OCI-M1 (cell line): Measurements from ENCODE around the gene PIP.
"Not testable (repeated sequence)": the region's sequence is repeated elsewhere in the genome, so short reads cannot be mapped to it uniquely, and the experiment has no call there.

ENCODE experiments used
- DNase-seq: peaks from one replicate; lab custom pipeline; 2025; lab: John Stamatoyannopoulos, UW

PIP gene, protein sequence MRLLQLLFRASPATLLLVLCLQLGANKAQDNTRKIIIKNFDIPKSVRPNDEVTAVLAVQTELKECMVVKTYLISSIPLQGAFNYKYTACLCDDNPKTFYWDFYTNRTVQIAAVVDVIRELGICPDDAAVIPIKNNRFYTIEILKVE

DNA sequence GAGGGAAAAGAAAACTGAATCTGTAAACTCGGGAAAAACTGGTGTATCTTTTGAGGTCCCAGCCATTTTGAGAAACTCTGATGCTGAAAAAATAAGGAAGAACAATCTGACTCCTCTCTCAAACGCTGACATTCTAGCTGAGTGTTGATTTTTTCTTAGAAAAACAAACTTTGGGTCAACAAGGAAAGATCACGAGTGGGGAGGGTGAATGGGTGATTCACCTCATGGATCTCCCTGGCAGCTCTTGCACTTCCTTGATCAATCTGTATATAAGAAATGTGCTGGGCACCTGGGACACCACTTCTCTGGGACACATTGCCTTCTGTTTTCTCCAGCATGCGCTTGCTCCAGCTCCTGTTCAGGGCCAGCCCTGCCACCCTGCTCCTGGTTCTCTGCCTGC is at the start of gene PIP:
Gene PIP, plus strand, starts transcription at position 297 of the 400 bp plus-strand sequence. Its CDS starts 40 bp downstream, at position 337.
- DNase-seq: no peak

DNA sequence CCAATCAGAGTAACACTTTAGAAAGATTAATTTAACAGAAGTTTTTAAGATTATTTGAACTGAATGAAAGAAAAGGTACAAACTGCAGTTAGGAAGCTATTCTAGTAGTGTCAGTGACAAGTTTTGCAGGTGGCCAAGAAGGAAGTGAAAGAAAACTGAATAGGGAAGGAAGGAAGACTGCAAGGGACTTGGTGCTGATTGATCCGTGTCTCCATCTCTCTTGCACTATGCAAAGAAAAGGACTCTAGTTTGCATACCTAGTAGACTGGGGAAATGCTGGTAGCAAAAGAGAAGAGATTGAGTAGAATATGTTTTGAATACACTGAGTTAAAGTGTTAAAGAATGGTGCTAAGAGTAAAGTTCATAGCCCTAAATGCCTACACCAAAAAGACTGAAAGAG is 46.8 kb upstream of the PIP start:
- no peak for DNase-seq

DNA sequence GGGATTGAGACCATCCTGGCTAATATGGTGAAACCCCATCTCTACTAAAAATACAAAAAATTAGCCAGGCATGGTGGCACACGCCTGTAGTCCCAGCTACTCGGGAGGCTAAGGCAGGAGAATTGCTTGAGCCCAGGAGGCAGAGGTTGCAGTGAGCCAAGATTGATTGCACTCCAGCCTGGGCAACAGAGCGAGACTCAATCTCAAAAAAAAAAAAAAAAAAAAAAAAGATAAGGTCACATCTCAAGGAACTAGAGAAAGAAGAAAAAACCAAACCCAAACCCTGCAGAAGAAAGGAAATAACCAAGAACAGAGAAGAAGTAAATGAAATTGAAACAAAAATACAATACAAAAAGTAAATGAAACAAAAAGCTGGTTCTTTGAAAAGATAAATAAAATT is 46.3 kb upstream of the PIP start:
- not testable (repeated sequence) for DNase-seq

DNA sequence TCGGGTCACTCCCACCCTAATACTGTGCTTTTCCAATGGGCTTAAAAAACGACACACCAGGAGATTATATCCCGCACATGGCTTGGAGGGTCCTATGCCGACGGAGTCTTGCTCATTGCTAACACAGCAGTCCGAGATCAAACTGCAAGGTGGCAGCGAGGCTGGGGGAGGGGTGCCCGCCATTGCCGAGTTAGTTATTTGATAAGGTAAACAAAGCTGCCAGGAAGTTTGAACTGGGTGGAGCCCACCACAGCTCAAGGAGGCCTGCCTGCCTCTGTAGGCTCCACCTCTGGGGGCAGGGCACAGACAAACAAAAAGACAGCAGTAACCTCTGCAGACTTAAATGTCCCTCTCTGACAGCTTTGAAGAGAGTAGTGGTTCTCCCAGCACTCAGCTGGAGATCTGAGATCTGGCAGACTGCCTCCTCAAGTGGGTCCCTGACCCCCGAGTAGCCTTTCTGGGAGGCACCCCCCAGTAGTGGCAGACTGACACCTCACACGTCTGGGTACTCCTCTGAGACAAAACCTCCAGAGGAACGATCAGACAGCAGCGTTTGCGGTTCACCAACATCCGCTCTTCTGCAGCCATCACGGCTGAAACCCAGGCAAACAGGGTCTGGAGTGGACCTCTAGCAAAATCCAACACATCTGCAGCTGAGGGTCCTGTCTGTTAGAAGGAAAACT is 43.2 kb upstream of the PIP start:
- not testable (repeated sequence) for DNase-seq

DNA sequence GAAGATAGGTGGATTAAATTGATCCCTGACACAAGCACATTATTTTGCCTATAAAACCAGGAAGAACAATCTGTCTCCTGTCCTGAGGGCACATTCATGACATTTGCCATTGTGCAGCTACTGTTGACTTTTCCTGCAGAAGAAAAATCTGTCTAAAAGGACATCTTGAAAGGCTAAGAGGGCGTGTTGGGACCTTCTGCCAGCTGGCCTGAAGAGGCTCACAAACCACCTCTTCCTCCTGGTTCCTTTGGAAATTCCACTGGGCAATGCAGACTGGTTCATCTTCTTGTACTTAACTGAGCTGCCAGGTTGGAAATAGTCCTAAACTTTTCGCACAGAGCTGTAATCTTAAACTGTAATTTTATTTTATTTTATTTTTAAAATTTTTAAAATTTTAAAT is 35.7 kb upstream of the PIP start:
- DNase-seq: no peak

DNA sequence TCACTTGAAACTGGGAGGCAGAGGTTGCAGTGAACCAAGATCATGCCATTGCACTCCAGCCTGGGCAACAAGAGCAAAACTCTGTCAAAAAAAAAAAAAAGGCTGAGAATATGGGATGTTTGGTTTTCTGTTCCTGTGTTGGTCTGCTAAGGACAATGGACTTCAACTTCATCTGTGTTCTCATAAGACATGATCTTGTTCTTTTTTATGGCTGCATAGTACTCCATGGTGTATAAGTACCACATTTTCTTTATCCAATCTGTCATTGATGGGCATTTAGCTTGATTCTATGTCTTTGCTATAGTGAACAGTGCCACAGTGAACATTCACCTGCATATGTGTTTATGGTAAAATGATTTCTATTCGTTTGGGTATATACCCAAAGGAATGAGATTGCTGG is 32.3 kb upstream of the PIP start:
- not testable (repeated sequence) for DNase-seq

DNA sequence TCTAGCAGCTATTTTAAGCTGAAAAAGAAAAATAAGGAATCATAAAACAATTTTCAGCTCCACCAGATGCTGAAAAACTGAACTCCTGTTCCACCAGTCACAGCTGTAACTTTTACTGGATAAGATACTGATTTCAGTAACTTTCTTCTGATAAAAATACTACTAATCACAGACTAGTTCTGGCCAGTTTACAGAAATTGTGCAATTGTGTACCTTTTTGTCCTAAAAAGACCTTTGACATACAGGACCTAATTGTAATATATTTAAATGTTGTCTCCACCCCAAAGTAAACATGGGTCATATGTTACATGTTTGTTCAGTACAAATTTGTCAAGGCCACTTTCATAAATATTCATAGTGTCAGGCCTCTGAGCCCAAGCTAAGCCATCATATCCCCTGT is 27.1 kb upstream of the PIP start:
- no peak for DNase-seq

DNA sequence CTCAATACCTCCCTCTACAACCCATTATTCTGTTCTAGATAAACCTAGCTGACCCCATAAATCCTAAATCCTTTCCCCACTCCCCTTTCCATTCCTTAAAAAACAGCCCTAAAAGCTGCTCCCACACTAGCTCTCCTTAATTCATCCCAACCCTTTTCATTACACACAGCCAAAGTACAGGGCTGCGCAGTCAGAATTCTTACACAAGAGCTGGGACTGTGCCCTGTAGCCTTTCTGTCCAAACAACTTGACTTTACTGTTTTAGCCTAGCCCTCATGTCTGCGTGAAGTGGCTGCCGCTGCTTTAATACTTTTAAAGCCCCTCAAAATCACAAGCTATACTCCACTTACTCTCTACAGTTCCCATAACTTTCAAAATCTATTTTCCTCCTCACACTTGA is 23.9 kb upstream of the PIP start:
- not testable (repeated sequence) for DNase-seq

DNA sequence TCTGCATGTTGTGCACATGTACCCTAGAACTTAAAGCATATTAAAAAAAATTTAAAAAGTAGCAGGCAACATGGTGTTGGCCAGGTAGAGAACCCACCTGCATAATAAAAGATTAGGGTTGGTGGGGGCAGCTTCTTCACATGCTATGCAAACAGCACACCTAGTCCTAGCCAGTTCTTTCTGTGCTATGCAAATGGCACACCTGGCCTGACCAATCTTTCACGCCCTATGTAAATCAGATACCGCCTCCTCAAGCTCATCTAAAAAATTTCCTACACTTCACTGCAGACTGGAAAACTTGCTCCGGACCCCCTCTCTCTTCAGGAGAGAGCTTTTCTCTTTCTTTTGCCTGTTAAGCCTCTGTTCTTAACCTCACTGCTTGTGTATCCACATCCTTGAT is 14.5 kb upstream of the PIP start:
- DNase-seq: no peak

DNA sequence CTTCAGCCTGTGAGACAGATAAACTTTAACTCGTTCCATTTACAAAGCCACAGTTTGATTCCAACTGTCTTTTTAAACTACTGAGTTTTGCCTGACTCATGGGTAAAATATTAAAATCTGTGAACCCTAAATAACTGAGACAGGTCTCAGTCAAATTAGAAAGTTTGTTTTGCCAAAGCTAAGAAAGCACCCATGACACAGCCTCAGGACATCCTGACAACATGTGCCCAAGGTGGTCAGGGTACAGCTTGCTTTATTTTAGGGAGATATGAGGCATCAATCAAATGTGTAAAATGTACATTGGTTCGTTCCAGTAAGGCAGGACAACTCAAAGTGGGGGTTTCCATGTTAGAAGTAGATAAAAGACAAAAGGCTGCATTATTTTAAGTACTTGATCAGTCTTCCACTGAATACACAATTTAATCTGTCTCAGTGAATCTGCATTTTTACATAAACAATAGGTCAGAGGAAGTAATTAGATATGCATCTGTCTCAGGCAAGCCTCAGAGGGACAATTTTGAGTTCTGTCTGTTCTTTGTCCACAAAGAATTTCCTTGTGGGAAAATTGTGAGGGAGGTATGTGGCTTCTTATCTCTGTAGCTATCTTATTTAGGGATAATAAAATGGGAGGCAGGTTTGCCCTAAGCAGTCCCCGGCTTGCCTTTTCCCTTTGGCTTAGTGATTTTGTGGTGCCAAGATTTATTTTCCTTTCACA is 11.0 kb upstream of the PIP start:
- no peak for DNase-seq

DNA sequence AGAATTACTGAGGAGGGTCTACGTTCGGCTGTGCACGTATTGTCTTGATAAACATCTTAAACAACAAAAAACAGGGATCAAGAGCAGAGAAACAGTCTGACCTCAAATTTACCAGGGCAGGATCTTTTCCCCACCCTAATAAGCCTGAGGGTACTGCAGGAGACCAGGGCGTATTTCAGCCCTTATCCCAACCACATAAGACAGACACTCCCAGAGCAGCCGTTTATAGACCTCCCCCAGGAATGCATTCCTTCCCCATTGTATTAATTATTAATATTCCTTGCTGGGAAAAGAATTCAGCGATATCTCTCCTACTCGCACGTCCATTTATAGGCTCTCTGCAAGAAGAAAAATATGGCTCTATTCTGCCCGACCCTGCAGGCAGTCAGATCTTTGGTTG is 8.6 kb upstream of the PIP start:
- DNase-seq: not testable (repeated sequence)

DNA sequence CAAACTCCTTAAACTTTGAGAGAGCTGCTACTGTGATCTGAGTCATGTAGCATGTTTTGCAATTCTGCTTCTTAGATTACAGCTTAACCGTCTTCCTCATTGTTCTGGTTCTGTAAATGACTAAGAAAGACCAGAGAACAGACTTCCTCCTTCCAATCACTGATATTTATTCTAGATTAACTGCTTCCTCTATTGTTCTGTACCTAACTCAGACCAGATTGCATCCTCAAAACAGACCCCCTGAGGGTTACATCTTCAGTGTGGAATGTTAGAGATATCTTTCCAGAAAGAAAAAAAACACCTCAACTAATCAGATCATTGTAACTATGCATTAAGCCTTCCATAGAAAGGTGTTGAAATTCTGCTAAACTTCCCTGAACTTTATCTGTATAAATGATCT is 5.7 kb upstream of the PIP start:
- DNase-seq: peak; percentile 26

DNA sequence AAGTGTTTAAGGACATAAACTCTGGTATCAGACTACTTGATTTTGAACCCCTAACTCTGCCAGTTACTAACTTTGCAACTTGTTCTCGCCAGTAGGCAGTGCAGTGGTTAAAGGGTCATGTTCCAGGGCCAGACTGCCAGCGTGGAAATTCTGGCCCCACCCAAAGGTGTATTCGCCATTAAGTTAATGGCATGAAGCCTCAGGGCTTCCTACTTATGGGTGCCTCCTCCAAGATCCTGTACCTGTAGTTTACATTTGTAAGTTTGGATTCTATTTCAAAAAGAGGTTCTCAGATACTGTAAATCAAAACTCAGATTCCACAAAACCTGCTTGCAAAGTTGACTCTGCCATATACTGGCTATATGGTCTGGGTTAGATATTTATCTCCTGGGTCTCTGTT is 2.8 kb upstream of the PIP start:
- no peak for DNase-seq

DNA sequence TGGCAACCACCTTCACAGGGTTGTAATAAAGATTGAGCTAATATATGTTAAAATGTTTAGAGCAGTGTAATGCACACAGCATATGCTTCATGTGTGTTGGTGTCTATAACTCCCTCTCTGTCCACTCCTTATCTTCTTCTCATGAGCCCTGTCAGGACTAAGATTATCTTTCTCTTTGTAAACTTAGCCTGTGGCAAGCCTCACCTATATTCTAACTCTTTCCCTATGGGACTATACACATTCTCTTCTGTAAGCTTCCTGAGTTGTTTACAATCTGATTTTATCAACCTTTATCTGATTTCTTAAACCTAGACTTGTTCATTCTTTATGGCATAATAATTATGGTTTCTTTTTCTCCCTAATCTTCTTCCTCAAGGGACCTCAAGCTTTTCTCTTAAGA is 2.4 kb upstream of the PIP start:
- DNase-seq: no peak

DNA sequence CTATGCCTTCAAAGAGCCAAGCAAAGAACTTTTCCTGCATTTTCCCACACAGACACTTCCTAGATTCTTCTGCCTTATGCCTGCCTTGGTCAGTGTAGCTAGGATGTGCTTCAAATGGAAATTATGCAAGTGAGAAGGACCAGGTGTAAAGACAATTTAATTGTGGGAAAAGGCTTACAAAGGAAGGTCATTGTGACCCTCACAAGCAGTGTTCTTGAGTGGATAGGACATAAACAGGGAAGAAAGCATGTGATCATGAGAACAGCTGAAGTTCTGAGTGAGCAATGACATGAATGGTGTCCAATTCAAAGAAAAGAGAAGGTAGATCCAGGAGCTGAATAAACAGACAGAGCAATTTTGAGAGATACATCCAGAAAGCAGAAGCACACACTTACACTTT is 1.3 kb upstream of the PIP start:
- DNase-seq: no peak

DNA sequence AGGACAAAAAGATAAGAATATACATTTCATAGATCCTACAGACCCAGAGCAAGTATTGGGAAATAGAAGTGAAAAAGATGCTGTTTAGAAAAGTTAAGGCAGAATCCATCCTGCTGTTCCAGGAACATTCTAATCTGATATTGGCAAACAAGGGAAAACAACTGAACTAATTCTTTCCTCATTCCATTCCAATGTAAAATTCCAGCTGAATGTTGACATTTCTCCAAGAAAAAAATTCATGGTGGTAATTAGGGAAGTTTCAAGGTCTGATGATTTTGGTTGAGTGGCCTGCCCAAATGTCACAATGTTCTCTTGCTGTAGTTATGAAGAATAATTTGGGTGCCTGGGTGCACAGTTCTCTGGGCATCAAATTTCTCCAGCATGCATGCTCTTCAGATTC is 15.2 kb downstream of the PIP start:
- DNase-seq: no peak

DNA sequence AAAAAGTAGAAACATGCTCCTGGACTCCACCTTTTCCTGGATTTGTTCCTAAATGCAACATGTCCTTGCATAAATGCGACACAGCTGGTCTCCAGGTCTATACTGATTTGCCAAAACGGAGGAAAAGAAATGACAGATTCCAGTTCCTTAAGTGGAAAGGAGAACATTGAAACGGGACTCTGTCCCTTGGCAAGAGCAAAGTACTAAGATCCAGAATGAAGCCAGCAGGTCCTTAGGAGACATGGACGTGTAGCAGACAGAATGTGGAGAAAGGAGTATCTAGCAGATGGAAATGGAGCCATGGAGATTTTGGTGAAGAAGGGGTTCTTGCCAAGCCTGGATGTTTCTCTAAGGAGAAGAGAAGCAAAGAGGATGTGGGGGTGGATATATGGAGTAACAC is 16.2 kb downstream of the PIP start:
- DNase-seq: no peak

DNA sequence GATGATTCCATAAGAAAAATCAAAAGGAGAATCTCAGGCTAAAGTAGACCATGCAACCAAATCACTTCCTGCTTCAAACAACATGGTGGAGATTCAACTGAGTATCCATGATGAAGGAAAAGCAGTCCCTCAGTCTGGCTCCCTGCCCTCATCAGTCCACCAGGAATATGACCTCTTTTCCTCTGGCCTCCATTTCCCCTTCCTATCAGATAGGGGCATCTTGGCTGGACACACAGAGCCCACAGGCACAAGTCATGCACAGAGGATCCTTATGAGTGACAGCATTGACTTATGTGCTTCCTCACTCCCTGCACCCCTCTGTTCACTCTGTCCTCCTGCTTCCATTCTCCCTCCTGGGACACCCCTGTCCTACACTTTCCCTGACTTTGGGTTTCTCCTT is 16.8 kb downstream of the PIP start:
- DNase-seq: no peak

DNA sequence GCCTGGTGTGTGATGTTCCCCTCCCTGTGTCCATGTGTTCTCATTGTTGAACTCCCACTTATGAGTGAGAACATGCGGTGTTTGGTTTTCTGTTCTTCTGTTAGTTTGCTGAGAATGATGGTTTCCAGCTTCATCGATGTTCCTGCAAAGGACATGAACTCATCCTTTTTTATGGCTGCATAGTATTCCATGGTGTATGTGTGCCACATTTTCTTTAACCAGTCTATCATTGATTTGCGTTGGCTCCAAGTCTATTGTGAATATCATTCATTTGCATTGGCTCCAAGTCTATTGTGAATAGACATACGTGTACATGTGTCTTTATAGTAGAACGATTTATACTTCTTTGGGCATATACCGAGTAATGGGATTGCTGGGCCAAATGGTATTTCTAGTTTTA is 18.8 kb downstream of the PIP start:
- DNase-seq: not testable (repeated sequence)

DNA sequence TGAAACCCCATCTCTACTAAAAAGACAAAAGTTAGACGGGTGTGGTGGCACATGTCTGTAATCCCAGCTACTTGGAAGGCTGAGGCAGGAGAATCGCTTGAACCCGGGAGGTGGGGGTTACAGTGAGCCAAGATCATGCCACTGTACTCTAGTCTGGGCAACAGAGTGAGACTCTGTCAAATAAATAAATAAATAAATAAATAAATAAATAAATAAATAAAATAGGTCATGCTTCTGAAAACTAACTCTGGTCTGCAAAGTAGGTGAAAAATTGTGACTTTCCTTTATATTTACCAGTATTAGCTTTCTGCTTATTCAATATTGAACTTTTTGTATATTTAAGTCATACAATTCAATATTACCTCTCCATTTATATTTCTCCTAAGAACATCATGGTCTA is 26.7 kb downstream of the PIP start:
- not testable (repeated sequence) for DNase-seq

DNA sequence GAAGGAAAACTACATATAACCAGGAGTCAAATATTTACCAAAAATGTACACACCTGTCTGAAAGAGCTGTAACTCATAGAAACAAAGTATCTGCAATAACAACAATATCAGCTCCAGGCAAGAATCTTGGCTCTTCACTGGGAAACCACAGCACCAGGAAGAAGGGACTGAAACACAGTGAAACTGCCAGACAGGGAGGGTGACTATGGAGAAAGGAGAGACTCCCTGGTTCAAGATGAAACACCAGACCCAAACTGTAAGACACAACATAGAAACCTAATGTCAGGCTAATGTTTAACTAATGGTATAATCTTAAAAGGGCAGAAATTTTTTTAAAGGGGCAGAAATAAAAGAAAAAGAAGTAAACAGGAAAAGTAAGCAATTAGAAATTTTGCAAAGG is 39.8 kb downstream of the PIP start:
- no peak for DNase-seq

DNA sequence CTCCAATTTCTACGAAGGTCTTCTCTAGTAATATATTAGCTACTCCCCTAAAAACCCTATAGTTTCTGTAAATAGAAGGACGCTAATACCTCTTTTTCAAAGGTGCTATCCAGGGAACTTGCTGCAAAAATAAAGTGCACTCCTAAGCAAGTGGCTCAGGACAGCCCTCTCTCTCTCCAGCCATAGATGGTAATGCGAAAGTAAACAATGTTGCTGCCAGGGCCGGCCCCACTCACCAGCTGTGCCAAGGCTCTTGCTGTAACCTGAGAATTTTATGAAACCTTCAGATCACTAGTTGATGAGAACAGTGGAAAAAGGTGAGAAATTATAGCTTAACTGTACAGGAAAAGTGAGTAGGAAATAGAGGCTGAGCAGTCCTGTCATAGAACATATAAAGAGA is 40.5 kb downstream of the PIP start:
- DNase-seq: no peak

DNA sequence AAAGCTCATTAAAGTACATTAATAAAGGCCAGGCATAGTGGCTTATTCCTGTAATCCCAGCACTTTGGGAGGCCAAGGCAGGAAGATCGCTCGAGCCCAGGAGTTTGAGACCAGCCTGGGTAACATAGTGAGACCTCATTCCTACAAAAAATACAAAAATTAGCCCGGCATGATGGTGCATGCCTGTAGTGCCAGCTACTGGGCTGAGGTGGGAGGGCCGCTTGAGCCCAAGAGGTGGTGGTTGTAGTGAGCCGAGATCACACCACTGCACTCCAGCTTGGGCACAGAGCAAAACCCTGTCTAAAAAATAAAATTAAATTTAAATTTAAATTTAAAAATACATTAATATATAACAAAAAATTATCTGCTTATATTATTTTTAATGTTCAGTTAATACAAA is 44.3 kb downstream of the PIP start:
- no peak for DNase-seq
